Urinary bladder (tissue), 4 donors: ENCODE data around the gene NRXN3. TPM values are rescaled to one million over a fixed set of nuclear protein-coding genes. Genes with fewer than 3 reads are reported as not detected.

Experiments
- DNase-seq: peaks from one replicate; pipeline ENCODE4 v3.0.0-alpha.2; 2015; ENCODE audit errors: extremely low spot score
- H3K27ac ChIP-seq: one replicate; pipeline ENCODE4 v1.5.1; 2013; ENCODE audit warnings: low read depth, mild to moderate bottlenecking, moderate library complexity
- H3K36me3 ChIP-seq: one replicate; pipeline ENCODE4 v1.6.1; 2013; ENCODE audit warnings: mild to moderate bottlenecking, moderate library complexity; ENCODE audit not compliant: insufficient read depth
- H3K4me1 ChIP-seq: one replicate; pipeline ENCODE4 v1.6.1; 2013; ENCODE audit warnings: mild to moderate bottlenecking, moderate library complexity; ENCODE audit not compliant: insufficient read depth
- H3K4me3 ChIP-seq: one replicate; pipeline ENCODE4 v1.5.1; 2013; ENCODE audit warnings: low read depth, low read length
- WGBS: extraction: QIAGEN DNeasy Blood & Tissue Kit; methylation state at CpG from one replicate; pipeline ENCODE4 v1.1.7; 2013; 5-methylcytosine and 5-hydroxymethylcytosine counted together
- polyA plus RNA-seq: library from polyadenylated mRNA; stranded (reverse); fragments of 200-250 nt; gene quantifications from one replicate; pipeline ENCODE4 v1.2.3, GENCODE V29; 2013
- total RNA-seq: library from RNA; depleted of rRNA; stranded (reverse); fragments of >200 nt; gene quantifications from one replicate; pipeline ENCODE4 v1.2.3, GENCODE V29; 2014
- donor health status: healthy with polysubstance abuse.
- donor health status: healthy.

Gene NRXN3
- total and polyA plus RNA-seq, 2 donors, result 3.9 to 6.7 TPM

GRCh38 chr14:79575032-79575431, 1404.9 kb downstream of the NRXN3 start:
- Histone ChIP-seq H3K36me3 (no peaks in the 10 kb centered on the region), H3K4me1 (no peaks in the 10 kb centered on the region), H3K27ac (no peak overlapping the region), H3K4me3 (no peak overlapping the region)
- WGBS, result 63% methylated on average over 4 of the region's 4 CpGs
- no peak for DNase-seq

- Histone ChIP-seq H3K27ac (no peak overlapping the region), H3K4me3 (no peak overlapping the region), H3K4me1 (no peaks in the 10 kb centered on the region), H3K36me3 (no peaks in the 10 kb centered on the region)
- WGBS, result 50% methylated on average over 4 of the region's 4 CpGs
- DNase-seq, result no peak
Measured at GRCh38 chr14:79576424-79576823, 1406.3 kb downstream of the NRXN3 start.

- Histone ChIP-seq H3K4me3 (no peak overlapping the region), H3K4me1 (no peaks in the 10 kb centered on the region), H3K36me3 (no peaks in the 10 kb centered on the region), H3K27ac (no peak overlapping the region)
- WGBS, result 73% methylated on average over 3 of the region's 3 CpGs
- no peak for DNase-seq
Measured at GRCh38 chr14:79578470-79578869, 1408.3 kb downstream of the NRXN3 start.

- H3K36me3 ChIP-seq, result no peaks in the 10 kb centered on the region
- H3K4me3 ChIP-seq, result no peak overlapping the region
- WGBS, result 7% methylated on average over 2 of the region's 2 CpGs
- H3K4me1 ChIP-seq, result no peaks in the 10 kb centered on the region
- DNase-seq, result no peak
- no peak overlapping the region for H3K27ac ChIP-seq
Measured at GRCh38 chr14:79580414-79580813, 1410.2 kb downstream of the NRXN3 start.

GRCh38 chr14:79580906-79581305, 1410.7 kb downstream of the NRXN3 start:
- WGBS, result 70% methylated on average over 4 of the region's 4 CpGs

GRCh38 chr14:79581912-79582576, 1411.9 kb downstream of the NRXN3 start:
- 77% methylated on average over 4 of the region's 4 CpGs for WGBS
- DNase-seq, result no peak
- no peak overlapping the region for H3K4me3 ChIP-seq
- H3K4me1 ChIP-seq, result no peaks in the 10 kb centered on the region
- no peaks in the 10 kb centered on the region for H3K36me3 ChIP-seq
- no peak overlapping the region for H3K27ac ChIP-seq

More at GRCh38 chr14:79580906-79581305, 1410.7 kb downstream of the NRXN3 start:
- DNase-seq, result no peak
- H3K27ac ChIP-seq, result no peak overlapping the region
- H3K4me1 ChIP-seq, result no peaks in the 10 kb centered on the region
- no peak overlapping the region for H3K4me3 ChIP-seq
- no peaks in the 10 kb centered on the region for H3K36me3 ChIP-seq

- Histone ChIP-seq H3K4me1 (no peaks in the 10 kb centered on the region), H3K27ac (no peak overlapping the region), H3K4me3 (no peak overlapping the region), H3K36me3 (no peaks in the 10 kb centered on the region)
- WGBS, result 73% methylated on average over 4 of the region's 4 CpGs
- no peak for DNase-seq
Measured at GRCh38 chr14:79583738-79584408, 1413.7 kb downstream of the NRXN3 start.

- H3K36me3 ChIP-seq, result no peaks in the 10 kb centered on the region
- DNase-seq, result no peak
- no peaks in the 10 kb centered on the region for H3K4me1 ChIP-seq
- 65% methylated on average over 2 of the region's 2 CpGs for WGBS
- no peak overlapping the region for H3K4me3 ChIP-seq
- H3K27ac ChIP-seq, result no peak overlapping the region
Measured at GRCh38 chr14:79584679-79585078, 1414.5 kb downstream of the NRXN3 start.

GRCh38 chr14:79585845-79586244, 1415.7 kb downstream of the NRXN3 start:
- H3K4me1 ChIP-seq, result no peaks in the 10 kb centered on the region
- no peak overlapping the region for H3K27ac ChIP-seq
- no peaks in the 10 kb centered on the region for H3K36me3 ChIP-seq
- WGBS, result 81% methylated on average over 4 of the region's 4 CpGs
- no peak overlapping the region for H3K4me3 ChIP-seq
- no peak for DNase-seq

- H3K4me1 ChIP-seq, result no peaks in the 10 kb centered on the region
- no peak overlapping the region for H3K27ac ChIP-seq
- WGBS, result 93% methylated on average over 5 of the region's 5 CpGs
- no peaks in the 10 kb centered on the region for H3K36me3 ChIP-seq
- DNase-seq, result no peak
- no peak overlapping the region for H3K4me3 ChIP-seq
Measured at GRCh38 chr14:79586416-79586815, 1416.2 kb downstream of the NRXN3 start.

GRCh38 chr14:79586989-79587598, 1416.9 kb downstream of the NRXN3 start:
- no peak for DNase-seq
- Histone ChIP-seq H3K27ac (no peak overlapping the region), H3K4me3 (no peak overlapping the region), H3K36me3 (no peaks in the 10 kb centered on the region), H3K4me1 (no peaks in the 10 kb centered on the region)
- 30% methylated on average over 7 of the region's 7 CpGs for whole genome bisulfite sequencing

- H3K27ac ChIP-seq, result no peak overlapping the region
- no peak overlapping the region for H3K4me3 ChIP-seq
- H3K4me1 ChIP-seq, result no peaks in the 10 kb centered on the region
- WGBS, result 84% methylated on average over 1 of the region's 1 CpG
- H3K36me3 ChIP-seq, result no peaks in the 10 kb centered on the region
- DNase-seq, result no peak
Measured at GRCh38 chr14:79587875-79588274, 1417.7 kb downstream of the NRXN3 start.

GRCh38 chr14:79588398-79588797, 1418.2 kb downstream of the NRXN3 start:
- Histone ChIP-seq H3K27ac (no peak overlapping the region), H3K4me3 (no peak overlapping the region), H3K36me3 (no peaks in the 10 kb centered on the region), H3K4me1 (no peaks in the 10 kb centered on the region)
- DNase-seq, result no peak
- 75% methylated on average over 2 of the region's 2 CpGs for WGBS

- no peak for DNase-seq
- Histone ChIP-seq H3K27ac (no peak overlapping the region), H3K4me3 (no peak overlapping the region), H3K4me1 (no peaks in the 10 kb centered on the region), H3K36me3 (no peaks in the 10 kb centered on the region)
- 42% methylated on average over 4 of the region's 4 CpGs for WGBS
Measured at GRCh38 chr14:79596551-79596950, 1426.4 kb downstream of the NRXN3 start.
